ENCODE measurements around the gene PPEF2.

DNA sequence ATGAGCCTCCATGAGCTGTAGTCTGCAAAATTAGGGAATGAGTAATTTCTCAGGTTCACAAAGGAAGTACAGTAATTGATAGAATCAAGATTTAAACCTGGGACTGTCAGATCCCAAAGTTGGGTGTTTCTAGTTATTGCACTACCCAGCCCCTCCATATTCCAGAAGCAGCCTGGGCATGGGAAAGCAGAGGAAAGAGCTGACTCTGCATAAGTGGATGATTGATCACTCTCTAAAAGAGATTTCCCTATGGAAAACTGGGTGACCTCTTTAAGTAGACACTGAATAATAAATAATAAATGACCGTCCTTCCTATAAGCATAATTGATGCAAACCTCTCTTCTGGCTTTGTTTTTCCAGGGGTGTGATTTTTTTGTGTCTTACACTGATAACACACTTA is 33.4 kb upstream of the PPEF2 start:
- TF ChIP-seq POLR2A (IDR thresholded peaks at IDR 0.05; ENCODE audit: low read length) (no peak), GATA1 (IDR thresholded peaks at IDR 0.05; ENCODE audit: low read depth, low read length) (no peak)
